Activated CD4-positive, alpha-beta T cell treated with anti-CD3 and anti-CD28 coated beads for 1 hour (primary cell): ENCODE data around the gene VPS37B.
A peak's percentile ranks its signal among the peaks of the same experiment; 100 is the strongest.
"Not testable (repeated sequence)": the region's sequence is repeated elsewhere in the genome, so short reads cannot be mapped to it uniquely, and the experiment has no call there.

ENCODE experiments used
- DNase-seq: peaks from one replicate; pipeline ENCODE4 v3.0.0-alpha.2; 2020

The VPS37B gene

DNA sequence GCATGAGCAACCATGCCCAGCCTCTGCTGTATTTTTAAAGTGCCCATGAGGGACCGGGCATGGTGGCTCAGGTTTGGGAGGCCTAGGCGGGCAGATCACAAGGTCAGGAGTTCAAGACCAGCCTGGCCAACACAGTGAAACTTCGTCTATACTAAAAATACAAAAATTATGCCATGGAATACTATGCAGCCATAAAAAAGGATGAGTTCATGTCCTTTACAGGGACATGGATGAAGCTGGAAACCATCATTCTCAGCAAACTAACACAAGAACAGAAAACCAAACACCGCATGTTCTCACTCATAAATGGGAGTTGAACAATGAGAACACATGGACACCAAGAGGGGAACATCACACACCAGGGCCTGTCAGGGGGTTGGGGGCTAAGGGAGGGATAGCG lies 9.3 kb upstream of the VPS37B start:
- DNase-seq = not testable (repeated sequence)

GRCh38 chr12:122903693-122904034 lies 7.7 kb upstream of the VPS37B start:
- DNase-seq = no peak

DNA sequence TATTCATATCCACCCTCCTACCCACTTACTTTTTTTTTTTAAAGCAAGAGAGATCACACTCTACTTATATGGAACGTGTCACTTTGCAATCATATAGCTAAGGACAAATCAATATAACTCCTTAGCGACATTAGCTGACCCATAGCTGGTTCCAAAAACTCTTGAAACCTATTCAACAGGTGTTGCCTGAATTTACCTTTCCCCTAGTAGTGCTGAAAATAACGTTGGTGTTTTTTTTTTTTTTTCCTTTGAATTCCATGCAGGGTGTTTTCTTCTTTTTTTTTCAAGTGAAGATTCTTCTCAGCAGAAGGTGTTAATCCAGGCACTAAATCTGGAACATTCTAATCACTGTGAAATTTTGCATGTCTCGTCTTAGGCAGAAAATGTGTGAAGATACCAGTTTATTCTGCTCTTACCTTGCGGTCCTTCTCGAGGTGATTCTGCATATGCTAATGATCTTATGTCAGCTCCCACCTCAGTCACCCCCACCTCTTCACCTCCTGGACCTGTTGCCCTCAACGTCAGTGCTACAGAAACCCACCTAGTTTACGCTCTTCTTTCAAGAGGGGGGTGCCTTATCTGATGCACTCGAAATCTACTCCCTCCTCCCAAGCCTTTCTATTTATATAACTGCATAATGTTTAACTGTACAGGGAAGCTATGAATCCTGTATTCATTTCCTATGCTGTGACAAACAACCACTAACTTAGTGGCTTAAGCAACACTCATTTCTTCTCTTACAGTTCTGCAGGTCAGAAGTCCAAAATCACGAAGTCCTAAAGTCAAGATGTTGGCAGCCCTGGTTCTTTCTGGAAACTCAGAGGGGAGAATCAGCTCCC lies 7.1 kb upstream of the VPS37B start:
- DNase-seq = no peak

- DNase-seq = no peak
Observed at GRCh38 chr12:122899887-122900286, 4.0 kb upstream of the VPS37B start.

DNA sequence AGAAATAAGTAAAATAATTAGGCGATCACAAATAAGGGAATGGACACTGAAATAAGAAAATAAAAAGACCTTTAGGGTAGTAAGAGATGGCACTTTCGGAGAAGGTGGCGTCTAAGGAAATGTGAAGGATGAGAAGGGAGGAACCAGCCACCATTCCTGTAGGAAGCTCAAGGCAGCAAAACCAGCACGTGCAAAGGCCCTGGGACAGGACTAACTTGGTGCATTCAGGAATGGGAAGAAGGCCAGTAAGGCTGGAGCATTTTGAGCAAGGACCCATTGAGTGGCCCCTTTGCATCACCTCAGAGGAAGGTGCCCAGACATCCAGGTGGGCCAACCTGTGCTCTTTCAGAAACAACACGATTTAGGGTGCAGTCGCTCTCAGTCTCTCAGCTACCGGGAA lies 738 bp upstream of the VPS37B start:
- no peak for DNase-seq

GRCh38 chr12:122895320-122895703 lies 612 bp downstream of the VPS37B start:
- DNase-seq = no peak

DNA sequence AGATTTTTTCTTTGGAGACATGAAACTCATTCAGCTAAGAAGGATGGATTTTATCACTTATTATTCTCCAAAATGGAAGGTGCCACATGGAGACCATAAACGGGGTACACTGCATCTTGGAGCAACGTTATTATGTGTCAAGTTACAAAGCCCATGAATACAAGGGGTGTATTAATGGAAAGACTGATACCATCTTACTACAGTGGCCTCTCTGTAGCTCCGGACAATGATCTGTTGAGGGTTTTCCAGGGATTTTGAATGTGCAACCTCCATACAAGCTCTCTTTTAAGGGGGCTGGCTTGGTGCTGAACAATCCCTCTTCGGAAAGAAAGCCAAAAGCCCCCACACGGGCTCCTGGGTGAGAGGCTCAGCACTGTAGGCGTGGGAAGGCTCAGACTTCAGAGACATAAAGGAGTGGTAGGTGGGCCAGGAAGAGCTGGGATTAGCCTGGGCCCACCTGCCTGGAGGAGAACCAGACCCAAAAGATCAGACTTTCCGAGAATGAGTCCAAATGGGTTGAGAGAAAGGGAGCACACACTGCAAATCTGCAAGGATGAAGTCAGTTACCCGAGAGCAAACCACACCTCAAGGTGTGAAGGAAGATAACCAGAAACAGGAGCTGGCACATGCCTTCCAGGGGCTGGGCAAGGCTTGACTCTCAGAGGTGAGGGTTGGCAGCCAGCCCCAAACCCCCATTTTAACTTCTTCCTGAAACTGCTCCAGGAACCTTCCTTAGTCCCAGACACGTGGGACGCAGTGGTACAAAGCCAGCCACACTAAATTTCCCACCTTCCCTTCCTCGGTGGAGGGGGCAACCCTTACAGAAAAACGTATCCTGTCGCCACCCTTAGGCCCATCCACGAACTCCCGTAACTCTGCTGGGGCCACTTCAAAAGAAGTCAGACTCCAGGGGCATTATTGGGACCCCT lies 1.5 kb downstream of the VPS37B start:
- DNase-seq = no peak

DNA sequence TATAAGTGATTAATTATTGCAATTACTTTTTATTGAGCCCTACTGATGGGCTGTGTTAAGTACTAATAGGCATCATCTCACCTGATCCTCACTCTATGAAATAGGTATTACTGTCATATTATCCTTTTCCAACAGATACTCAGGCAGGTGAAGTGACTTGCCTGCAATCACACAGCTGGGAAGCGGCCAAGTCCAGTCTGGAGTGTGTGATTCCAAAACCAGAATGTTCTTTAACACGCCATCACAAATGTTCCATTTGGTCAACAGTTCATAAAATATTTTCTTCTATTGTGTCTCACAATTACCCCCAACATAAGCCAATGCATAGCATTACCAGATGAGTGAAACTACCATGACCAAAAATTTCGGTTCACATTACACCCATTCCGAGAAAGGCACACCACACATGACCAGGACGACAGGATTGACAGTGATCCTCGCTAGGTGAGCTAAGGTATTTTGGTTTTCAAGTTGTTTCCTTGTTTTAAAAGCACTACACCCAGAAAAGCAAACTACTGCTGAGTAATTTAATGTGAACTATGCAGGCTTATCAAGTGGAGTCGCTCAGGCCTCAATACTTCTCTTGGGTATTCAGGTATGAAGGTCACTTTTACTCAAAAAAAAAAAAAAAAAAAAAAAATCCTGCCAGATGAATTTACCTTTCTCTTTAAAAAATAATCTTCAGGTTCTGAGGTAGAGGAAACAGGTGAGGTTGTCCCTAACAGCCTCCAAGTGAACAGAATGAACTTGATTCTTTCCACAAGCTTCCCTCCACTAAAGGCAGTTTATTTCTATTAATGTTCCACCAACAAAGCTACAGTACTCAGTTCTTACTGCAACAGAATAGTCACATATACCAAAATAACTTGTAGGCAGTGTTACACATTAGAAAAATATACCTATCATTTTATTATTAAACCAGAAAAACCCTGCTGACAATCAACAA lies 2.4 kb downstream of the VPS37B start:
- DNase-seq = no peak

- not testable (repeated sequence) for DNase-seq
Observed at GRCh38 chr12:122892724-122893123, 3.2 kb downstream of the VPS37B start.

GRCh38 chr12:122891661-122892525 lies 4.0 kb downstream of the VPS37B start:
- no peak for DNase-seq

GRCh38 chr12:122889761-122890520 lies 6.0 kb downstream of the VPS37B start:
- DNase-seq = no peak

- peak; percentile 24 for DNase-seq
Observed at GRCh38 chr12:122888232-122888752, 7.6 kb downstream of the VPS37B start.

DNA sequence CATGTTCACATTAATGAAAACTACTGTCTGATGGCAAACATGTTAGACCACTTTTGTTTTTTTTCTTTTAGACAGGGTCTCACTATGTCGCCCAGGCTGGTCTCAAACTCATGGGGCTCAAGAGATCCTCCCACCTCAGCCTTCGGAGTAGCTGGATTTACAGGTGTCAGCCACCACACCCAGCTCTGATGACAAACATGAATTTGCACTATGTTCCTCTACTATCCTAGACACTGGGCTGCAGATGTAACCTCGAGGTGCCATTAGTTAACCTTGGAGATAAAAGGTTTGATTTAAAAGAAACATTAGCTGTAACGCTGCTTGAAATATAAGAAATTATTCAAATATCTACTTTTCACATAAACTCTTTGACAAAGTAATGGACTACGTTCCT lies 8.1 kb downstream of the VPS37B start:
- no peak for DNase-seq

DNA sequence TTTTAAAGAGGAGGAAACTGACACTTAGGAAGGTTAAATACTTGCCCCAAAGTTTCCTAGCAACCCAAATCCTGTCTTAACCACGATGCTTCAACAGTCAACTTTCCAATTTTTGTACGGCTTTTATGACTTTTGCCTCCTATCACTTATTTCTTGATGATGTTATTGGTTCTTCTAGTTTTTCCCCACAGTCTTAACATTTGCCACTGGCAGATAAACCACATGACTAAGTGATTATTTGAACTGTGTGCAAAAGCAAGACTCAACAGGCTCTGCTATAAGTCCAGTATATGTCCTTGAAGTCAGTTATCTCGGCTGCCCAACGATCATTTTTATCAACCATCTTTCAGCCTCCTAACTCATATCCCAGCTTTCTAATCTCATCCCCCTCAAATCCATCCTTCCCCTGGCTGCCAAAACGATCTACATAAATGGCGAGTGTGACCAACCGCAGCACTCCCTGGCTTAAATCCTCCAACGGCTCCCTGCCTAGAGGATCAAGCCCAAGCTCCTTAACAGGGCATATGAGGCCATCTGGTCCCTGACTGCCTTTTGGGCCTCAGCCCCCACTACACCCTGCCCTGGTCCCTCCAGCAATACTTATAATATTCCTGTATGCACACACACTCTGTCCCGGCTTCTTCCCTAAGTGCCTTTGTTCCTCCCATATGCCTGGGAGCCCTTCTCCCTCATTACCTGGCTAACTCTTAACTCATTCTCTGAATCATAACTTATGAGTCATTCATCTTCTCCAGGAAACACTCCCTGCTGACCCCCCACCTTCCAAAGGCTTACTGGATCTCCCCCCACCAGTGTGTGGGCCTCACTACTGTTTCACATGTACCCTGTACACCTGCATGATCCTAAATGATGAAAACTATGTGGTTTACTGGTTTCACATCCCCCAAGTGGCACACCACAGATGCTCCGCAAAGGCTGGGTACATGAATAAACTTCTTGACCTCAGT lies 8.8 kb downstream of the VPS37B start:
- DNase-seq = no peak

DNA sequence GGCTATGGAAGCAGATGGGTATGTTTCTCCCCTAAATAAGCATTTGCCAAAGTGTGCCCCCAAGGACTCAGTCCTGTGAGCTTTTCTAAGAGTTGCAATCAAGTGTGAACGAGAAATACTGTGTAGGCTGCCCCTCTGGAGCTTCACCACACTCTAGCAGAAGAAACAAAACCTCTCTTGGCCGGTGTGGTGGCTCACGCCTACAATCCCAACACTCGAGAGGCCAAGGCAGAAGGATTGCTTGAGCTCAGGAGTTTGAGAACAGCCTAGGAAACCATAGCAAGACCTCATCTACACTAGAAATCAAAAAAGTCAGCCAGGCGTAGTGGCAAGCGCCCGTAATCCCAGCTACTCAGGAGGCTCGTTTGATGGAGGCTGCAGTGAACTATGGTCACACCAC lies 9.8 kb downstream of the VPS37B start:
- no peak for DNase-seq

GRCh38 chr12:122884860-122885259 lies 11.1 kb downstream of the VPS37B start:
- no peak for DNase-seq

GRCh38 chr12:122884091-122884826 lies 11.7 kb downstream of the VPS37B start:
- DNase-seq = no peak

DNA sequence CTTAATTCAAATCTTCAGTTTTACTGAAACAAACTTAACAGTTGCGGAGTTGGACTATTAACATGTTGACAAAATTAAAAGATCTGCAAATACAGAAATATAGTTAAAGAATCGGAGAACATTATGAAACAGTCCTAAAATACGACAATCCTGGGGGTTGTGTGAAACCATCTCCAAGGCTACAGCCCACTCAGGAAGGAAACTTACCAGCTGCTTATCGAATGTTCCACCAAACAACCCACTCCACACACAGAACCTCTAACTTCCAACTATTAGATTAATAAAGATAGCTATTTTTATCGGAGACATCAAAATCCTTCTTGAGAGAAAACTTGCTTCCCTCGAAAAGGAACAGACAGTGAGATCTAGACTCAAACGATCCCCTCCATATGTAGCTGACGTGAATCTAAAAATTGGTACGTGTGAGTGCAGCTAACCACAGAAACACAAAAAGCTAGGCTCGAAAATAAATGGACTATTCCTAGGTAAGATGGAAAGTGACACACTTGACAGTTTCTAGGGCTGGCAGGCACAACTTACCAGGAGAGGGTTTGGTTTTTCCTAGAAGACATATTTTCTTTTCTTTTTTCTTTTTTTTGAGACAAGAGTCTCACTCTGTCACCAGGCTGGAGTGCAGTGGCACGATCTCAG lies 12.9 kb downstream of the VPS37B start:
- no peak for DNase-seq
